ENCODE data around the gene DNMT3A. TPM values are rescaled to one million over a fixed set of nuclear protein-coding genes. Genes with fewer than 3 reads are reported as not detected.

DNMT3A gene
- total RNA-seq, 1 donor from 2014 or later: 80.2 TPM

GRCh38 chr2:25312958-25313710 is 28.6 kb downstream of the DNMT3A start:
- Mint-ChIP-seq H3K4me3 (ENCODE audit: unreplicated experiment) (no peak overlapping the region), H3K4me1 (ENCODE audit: unreplicated experiment) (peaks cover 15% of the 10 kb centered on the region), H3K27ac (ENCODE audit: unreplicated experiment) (no peak overlapping the region), H3K36me3 (ENCODE audit: unreplicated experiment) (peaks cover 6% of the 10 kb centered on the region), H3K9me3 (ENCODE audit: unreplicated experiment) (no peaks in the 10 kb centered on the region), H3K27me3 (ENCODE audit: unreplicated experiment) (no peaks in the 10 kb centered on the region)
- no peak for DNase-seq (ENCODE audit: extremely low spot score, unreplicated experiment)
- no peak for TF ChIP-seq CTCF (IDR thresholded peaks at IDR 0.05)

- Mint-ChIP-seq H3K27me3 (ENCODE audit: unreplicated experiment) (no peaks in the 10 kb centered on the region), H3K36me3 (ENCODE audit: unreplicated experiment) (peaks cover 6% of the 10 kb centered on the region), H3K4me3 (ENCODE audit: unreplicated experiment) (no peak overlapping the region), H3K9me3 (ENCODE audit: unreplicated experiment) (no peaks in the 10 kb centered on the region), H3K4me1 (ENCODE audit: unreplicated experiment) (peaks cover 15% of the 10 kb centered on the region), H3K27ac (ENCODE audit: unreplicated experiment) (no peak overlapping the region)
- TF ChIP-seq CTCF (IDR thresholded peaks at IDR 0.05): no peak
- DNase-seq (ENCODE audit: extremely low spot score, unreplicated experiment): no peak
Observed at GRCh38 chr2:25311865-25312575, 29.7 kb downstream of the DNMT3A start.

GRCh38 chr2:25310965-25311864 is 30.5 kb downstream of the DNMT3A start:
- Mint-ChIP-seq H3K27ac (ENCODE audit: unreplicated experiment) (no peak overlapping the region), H3K9me3 (ENCODE audit: unreplicated experiment) (no peaks in the 10 kb centered on the region), H3K27me3 (ENCODE audit: unreplicated experiment) (no peaks in the 10 kb centered on the region), H3K36me3 (ENCODE audit: unreplicated experiment) (peaks cover 6% of the 10 kb centered on the region), H3K4me3 (ENCODE audit: unreplicated experiment) (no peak overlapping the region), H3K4me1 (ENCODE audit: unreplicated experiment) (peaks cover 14% of the 10 kb centered on the region)
- no peak for DNase-seq (ENCODE audit: extremely low spot score, unreplicated experiment)
- TF ChIP-seq CTCF (IDR thresholded peaks at IDR 0.05): no peak

GRCh38 chr2:25310709-25310964 is 31.1 kb downstream of the DNMT3A start:
- Mint-ChIP-seq H3K36me3 (ENCODE audit: unreplicated experiment) (peaks cover 6% of the 10 kb centered on the region), H3K4me3 (ENCODE audit: unreplicated experiment) (no peak overlapping the region), H3K27me3 (ENCODE audit: unreplicated experiment) (no peaks in the 10 kb centered on the region), H3K27ac (ENCODE audit: unreplicated experiment) (no peak overlapping the region), H3K9me3 (ENCODE audit: unreplicated experiment) (no peaks in the 10 kb centered on the region), H3K4me1 (ENCODE audit: unreplicated experiment) (peaks cover 17% of the 10 kb centered on the region)
- DNase-seq (ENCODE audit: extremely low spot score, unreplicated experiment): no peak
- TF ChIP-seq CTCF (IDR thresholded peaks at IDR 0.05): no peak

GRCh38 chr2:25309402-25309801 is 32.3 kb downstream of the DNMT3A start:
- H3K27ac Mint-ChIP-seq (ENCODE audit: unreplicated experiment): no peak overlapping the region
- TF ChIP-seq CTCF (IDR thresholded peaks at IDR 0.05): peak; percentile 54

More at GRCh38 chr2:25309402-25309801, 32.3 kb downstream of the DNMT3A start:
- DNase-seq (ENCODE audit: extremely low spot score, unreplicated experiment): no peak
- Mint-ChIP-seq H3K4me1 (ENCODE audit: unreplicated experiment) (peaks cover 15% of the 10 kb centered on the region), H3K27me3 (ENCODE audit: unreplicated experiment) (no peaks in the 10 kb centered on the region), H3K4me3 (ENCODE audit: unreplicated experiment) (no peak overlapping the region), H3K9me3 (ENCODE audit: unreplicated experiment) (no peaks in the 10 kb centered on the region), H3K36me3 (ENCODE audit: unreplicated experiment) (peaks cover 9% of the 10 kb centered on the region)

All from osteocyte (in vitro differentiated cells).